ENCODE data around the gene SLC43A1. TPM values are rescaled to one million over a fixed set of nuclear protein-coding genes. Genes with fewer than 3 reads are reported as not detected.

The SLC43A1 gene
- total RNA-seq, 1 donor from 2014 or later = 5.2 TPM

DNA sequence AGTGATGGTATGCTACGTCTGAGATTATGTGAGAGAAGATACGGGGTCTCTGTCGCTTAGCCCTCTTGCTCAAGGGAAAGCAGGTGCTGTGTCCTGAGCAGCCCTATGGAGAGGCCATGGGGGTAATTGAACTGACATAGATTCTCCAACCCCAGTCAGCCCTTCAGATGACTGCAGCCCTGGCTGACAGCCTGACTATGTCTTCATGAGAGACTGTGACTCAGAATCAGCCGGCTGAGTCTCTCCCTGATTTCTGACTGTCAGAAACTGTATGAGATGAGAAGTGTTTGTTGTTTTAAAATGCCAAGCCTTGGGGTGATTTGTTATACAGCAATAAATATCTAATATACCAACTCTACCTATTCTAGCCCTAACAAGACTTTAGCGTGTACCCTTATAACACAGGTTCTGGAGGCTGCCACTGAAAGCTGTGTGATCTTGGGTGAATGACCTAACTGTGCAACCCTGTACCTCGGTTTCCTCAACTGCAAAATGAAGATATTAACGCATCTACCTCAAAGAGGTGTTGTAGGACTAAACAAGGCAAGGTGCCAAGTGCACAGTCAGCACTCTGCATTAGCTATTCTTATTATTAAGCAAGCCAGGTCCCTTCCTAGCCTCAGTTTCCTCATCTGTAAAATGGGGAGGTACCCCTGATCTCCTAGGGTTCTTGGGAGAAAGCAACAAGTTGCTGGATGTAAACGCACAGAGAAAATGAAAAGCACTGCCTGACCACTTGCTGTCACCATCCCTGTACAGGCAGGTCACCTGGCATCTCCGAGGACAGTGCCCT is 24.9 kb downstream of the SLC43A1 start:
- H3K27me3 Mint-ChIP-seq (ENCODE audit: unreplicated experiment) = peaks cover 10% of the 10 kb centered on the region
- no peak overlapping the region for H3K4me3 Mint-ChIP-seq (ENCODE audit: unreplicated experiment)
- no peaks in the 10 kb centered on the region for H3K36me3 Mint-ChIP-seq (ENCODE audit: unreplicated experiment)
- no peaks in the 10 kb centered on the region for H3K9me3 Mint-ChIP-seq (ENCODE audit: unreplicated experiment)
- peaks cover 20% of the 10 kb centered on the region for H3K4me1 Mint-ChIP-seq (ENCODE audit: low read depth, unreplicated experiment)
- TF ChIP-seq, protein P1, sequence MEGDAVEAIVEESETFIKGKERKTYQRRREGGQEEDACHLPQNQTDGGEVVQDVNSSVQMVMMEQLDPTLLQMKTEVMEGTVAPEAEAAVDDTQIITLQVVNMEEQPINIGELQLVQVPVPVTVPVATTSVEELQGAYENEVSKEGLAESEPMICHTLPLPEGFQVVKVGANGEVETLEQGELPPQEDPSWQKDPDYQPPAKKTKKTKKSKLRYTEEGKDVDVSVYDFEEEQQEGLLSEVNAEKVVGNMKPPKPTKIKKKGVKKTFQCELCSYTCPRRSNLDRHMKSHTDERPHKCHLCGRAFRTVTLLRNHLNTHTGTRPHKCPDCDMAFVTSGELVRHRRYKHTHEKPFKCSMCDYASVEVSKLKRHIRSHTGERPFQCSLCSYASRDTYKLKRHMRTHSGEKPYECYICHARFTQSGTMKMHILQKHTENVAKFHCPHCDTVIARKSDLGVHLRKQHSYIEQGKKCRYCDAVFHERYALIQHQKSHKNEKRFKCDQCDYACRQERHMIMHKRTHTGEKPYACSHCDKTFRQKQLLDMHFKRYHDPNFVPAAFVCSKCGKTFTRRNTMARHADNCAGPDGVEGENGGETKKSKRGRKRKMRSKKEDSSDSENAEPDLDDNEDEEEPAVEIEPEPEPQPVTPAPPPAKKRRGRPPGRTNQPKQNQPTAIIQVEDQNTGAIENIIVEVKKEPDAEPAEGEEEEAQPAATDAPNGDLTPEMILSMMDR (IDR thresholded peaks at IDR 0.05; ENCODE audit: partially characterized antibody, unreplicated experiment) = no peak
- no peak overlapping the region for H3K27ac Mint-ChIP-seq (ENCODE audit: unreplicated experiment)
- no peak for DNase-seq

DNA sequence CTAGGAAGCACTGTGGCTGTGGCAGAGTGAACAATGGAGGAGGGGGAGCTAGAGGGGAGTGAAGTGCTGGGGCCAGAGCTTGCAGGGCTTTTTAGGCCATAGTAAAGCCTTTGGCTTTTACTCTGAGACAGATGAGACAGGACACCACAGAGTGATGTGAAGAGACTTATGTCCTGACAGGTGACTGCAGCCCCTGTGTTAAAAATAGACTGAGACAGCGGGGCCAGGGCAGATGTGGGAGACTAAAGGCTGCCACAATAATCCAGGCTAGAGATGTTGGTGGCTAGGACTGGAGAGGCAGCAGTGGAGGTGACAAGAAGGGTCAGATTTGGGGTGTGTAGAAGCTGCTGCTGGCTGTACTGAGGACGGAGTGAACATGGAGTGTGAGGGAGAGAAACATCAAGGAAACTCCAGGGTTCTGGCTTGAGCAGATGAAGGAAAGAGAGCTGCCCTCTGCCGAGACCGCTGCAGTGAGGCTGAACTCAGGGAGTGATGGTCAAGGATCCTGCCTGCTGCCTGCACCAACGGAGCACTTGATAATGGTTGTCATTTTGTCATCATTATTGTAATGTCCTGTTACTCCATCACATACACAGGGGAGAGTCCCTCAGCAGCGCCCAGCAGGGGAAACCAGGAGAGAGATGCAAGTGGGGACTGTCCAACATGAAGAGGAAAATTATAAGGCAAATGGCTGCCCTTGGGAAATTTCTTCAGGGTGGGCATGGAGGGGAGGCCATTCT is 27.4 kb downstream of the SLC43A1 start:
- TF ChIP-seq, protein P1 (IDR thresholded peaks at IDR 0.05; ENCODE audit: partially characterized antibody, unreplicated experiment) = no peak
- no peak for DNase-seq
- H3K4me3 Mint-ChIP-seq (ENCODE audit: unreplicated experiment) = peak overlapping the region; percentile 4
- H3K4me1 Mint-ChIP-seq (ENCODE audit: low read depth, unreplicated experiment) = peaks cover 15% of the 10 kb centered on the region
- H3K27me3 Mint-ChIP-seq (ENCODE audit: unreplicated experiment) = peaks cover 12% of the 10 kb centered on the region
- peak overlapping the region; percentile 29 for H3K27ac Mint-ChIP-seq (ENCODE audit: unreplicated experiment)
- H3K9me3 Mint-ChIP-seq (ENCODE audit: unreplicated experiment) = no peaks in the 10 kb centered on the region
- no peaks in the 10 kb centered on the region for H3K36me3 Mint-ChIP-seq (ENCODE audit: unreplicated experiment)

DNA sequence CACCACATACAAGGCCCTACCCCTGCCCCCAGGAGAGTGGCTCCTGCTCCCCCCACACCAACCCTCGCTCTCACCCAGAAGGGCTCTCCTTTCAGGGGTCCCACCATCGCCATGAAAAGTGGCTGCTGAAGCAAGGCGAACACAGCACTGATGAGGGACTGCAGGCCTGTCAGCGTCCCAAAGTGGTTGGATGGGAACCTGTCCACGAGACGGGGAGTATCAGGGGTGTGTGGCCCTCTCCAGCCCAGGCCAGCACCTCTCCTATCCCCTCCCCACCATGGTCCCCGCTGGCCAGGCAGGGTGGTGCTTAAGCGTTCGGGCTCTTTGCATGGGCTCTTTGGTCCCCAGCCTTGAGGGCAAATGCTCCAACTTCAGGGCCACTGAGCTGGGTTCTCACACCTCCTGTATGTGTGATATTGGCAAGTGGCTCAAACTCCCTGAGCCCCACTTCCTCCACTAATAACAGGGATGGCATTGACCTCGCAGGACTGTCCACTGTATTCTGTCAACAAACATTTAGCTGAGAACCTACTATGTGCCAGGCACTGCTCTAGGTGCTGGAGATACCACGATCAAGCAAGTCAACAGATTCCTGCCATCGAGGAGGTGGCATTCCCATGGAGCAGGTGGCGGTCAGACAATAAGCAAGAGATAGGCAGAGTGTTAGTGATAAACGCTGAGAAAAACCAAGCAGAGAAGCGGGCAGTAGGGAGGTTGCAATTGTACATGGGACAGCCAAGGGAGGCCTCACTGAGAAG is 28.3 kb downstream of the SLC43A1 start:
- TF ChIP-seq, protein P1 (IDR thresholded peaks at IDR 0.05; ENCODE audit: partially characterized antibody, unreplicated experiment) = no peak
- peaks cover 15% of the 10 kb centered on the region for H3K4me1 Mint-ChIP-seq (ENCODE audit: low read depth, unreplicated experiment)
- peaks cover 2% of the 10 kb centered on the region for H3K9me3 Mint-ChIP-seq (ENCODE audit: unreplicated experiment)
- H3K36me3 Mint-ChIP-seq (ENCODE audit: unreplicated experiment) = no peaks in the 10 kb centered on the region
- no peak for DNase-seq
- peaks cover 13% of the 10 kb centered on the region for H3K27me3 Mint-ChIP-seq (ENCODE audit: unreplicated experiment)
- no peak overlapping the region for H3K27ac Mint-ChIP-seq (ENCODE audit: unreplicated experiment)
- peak overlapping the region; percentile 4 for H3K4me3 Mint-ChIP-seq (ENCODE audit: unreplicated experiment)

DNA sequence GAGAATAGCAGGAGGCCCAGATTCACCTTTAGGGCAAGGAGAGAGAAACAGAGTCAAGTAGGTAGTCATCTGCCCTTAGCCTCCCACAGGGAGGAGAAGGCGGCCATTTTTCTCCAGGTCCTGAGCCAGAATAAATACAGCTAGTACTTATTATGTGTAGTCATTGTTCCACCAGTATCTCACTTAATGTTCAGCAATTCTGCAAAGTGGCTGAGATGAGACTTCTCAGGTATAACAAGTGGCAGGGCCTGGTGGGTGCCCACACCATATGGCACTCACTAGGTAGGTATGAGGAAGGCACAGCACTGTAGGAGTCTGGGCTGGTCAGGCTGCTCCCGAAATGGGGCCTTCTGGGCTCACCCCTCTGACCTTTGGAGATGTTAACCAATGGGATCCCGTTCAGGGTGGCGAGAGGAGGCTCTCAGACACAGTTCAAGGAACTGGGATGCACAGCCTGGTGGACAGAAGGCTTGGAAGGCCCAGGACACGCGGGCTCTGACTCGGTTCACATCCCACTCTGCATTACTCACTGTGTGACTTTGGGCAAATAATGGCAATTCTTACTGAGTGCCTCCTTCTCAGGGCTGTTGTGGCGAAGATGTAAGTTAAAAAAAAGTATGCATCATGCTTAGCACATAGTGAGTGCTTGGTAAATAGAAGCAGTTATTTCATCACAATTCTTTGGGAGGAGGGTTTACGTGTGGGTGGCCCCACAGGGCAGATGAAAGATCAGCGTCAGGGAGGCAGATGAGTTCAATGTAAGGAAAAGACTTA is 30.1 kb downstream of the SLC43A1 start:
- H3K4me1 Mint-ChIP-seq (ENCODE audit: low read depth, unreplicated experiment) = peaks cover 28% of the 10 kb centered on the region
- H3K9me3 Mint-ChIP-seq (ENCODE audit: unreplicated experiment) = peaks cover 4% of the 10 kb centered on the region
- DNase-seq = no peak
- H3K27ac Mint-ChIP-seq (ENCODE audit: unreplicated experiment) = no peak overlapping the region
- H3K4me3 Mint-ChIP-seq (ENCODE audit: unreplicated experiment) = no peak overlapping the region
- H3K36me3 Mint-ChIP-seq (ENCODE audit: unreplicated experiment) = no peaks in the 10 kb centered on the region
- H3K27me3 Mint-ChIP-seq (ENCODE audit: unreplicated experiment) = peaks cover 17% of the 10 kb centered on the region
- TF ChIP-seq, protein P1 (IDR thresholded peaks at IDR 0.05; ENCODE audit: partially characterized antibody, unreplicated experiment) = no peak

All from glutamatergic neuron (in vitro differentiated cells).